GM18498 (cell line): ENCODE measurements around the gene PPT2.

Experiments used
- ATAC-seq: cut with Tn5 transposase; IDR thresholded peaks from one replicate; pipeline ENCODE4 v1.9.1; 2021; ENCODE audit warnings: mild to moderate bottlenecking, moderate library complexity; ENCODE audit not compliant: unreplicated experiment

PPT2 gene

GRCh38 chr6:32151181-32151862, 2.6 kb upstream of the PPT2 start:
- no peak for ATAC-seq

GRCh38 chr6:32151863-32152768, 1.8 kb upstream of the PPT2 start, which contains the start of gene PRRT1:
Gene PRRT1, minus strand, starts transcription at chr6:32151939. Its CDS starts 112 bp downstream, at chr6:32151827.
- ATAC-seq: no peak

DNA sequence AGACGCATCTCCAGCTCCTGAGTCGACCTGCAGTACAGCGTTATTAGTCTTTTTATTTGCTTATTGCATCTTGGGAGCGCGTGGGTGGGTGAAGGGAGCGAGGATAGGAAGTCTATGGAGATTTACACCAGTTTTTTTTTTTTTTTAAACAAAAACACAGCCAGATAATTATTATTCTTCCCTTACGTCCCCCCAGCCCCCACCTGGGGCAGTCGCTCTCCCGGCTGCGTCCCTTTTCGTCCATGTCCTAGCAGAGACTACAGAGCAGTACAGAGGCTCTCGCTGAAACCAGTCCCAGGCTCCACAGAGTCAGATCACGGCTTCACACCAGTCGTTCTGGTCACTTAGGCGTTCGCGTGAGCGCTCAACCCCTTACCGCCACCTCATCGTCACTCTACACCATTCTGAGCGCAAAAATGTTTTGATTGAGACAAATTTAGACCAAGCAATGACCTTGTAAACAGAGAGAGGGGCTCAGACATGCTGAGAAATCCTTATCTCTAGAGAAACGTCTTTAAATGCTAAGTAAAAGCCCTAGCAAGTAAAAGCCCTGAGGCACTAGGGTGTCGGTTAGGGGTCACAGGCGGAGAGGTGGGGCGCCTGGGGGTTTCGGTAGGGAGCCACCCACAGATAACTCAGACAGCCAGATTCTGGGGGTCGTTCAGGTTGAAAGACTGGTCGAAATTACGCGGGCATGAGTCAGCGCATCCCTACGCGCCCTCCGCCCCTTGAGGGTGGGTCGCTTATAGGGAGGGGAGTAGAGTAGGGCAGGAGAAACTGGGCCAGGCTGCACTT, 975 bp upstream of the PPT2 start:
- ATAC-seq: no peak

- peak; percentile 68 for ATAC-seq
These were observed 697 bp downstream of the PPT2 start for GRCh38 chr6:32154514-32155161.

GRCh38 chr6:32156891-32157290, 3.0 kb downstream of the PPT2 start:
- no peak for ATAC-seq

DNA sequence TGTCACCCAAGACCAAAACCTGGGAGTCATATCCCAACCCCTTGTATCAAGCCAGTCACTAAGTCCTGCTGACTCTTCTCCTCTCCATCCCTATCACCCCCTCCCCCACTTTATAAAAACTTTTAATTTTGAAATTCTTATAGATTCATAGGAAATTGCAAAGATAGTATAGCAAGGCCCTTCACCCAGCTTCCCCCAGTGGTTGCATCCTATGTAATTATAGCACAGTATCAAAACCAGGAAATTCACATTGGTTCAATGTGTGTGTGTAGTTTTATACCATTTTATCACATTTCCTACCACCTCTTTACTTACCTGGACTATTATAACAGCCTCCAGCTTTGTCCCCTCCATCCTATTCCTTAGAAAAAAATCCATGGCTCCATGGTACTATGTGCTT, 4.1 kb downstream of the PPT2 start:
- ATAC-seq: no peak

GRCh38 chr6:32163559-32164258, 9.8 kb downstream of the PPT2 start:
- no peak for ATAC-seq

- ATAC-seq: no peak
These were observed 10.4 kb downstream of the PPT2 start, which contains the start of gene EGFL8 for GRCh38 chr6:32164295-32164694. Gene EGFL8, plus strand, starts transcription at chr6:32164595. Its CDS starts 1,571 bp downstream, at chr6:32166166.

GRCh38 chr6:32166411-32167061, 12.6 kb downstream of the PPT2 start:
- ATAC-seq: no peak

DNA sequence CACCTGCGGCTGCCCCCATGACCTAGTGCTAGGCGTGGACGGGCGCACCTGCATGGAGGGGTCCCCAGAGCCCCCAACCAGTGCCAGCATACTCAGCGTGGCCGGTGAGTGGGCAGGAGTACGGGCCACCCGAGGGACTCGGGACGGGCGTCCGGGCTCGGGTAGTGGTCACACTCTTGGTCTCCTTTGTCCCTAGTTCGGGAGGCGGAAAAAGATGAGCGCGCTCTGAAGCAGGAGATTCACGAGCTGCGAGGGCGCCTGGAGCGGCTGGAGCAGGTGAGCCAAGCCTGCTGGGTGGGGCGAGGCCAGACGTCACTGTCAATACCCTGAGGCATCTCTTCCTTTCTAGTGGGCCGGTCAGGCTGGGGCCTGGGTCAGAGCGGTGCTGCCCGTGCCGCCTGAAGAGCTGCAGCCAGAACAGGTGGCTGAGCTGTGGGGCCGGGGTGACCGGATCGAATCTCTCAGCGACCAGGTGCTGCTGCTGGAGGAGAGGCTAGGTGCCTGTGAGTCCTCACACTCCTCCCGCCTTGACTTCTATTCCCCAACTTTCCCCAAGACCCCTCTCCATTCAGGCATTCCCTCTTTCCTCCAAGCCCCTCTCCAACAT, 13.3 kb downstream of the PPT2 start:
- ATAC-seq: no peak

- no peak for ATAC-seq
These were observed 13.9 kb downstream of the PPT2 start for GRCh38 chr6:32167761-32168262.

- ATAC-seq: no peak
These were observed 14.4 kb downstream of the PPT2 start for GRCh38 chr6:32168350-32168749.

GRCh38 chr6:32168807-32169591, 15.1 kb downstream of the PPT2 start:
- ATAC-seq: no peak

DNA sequence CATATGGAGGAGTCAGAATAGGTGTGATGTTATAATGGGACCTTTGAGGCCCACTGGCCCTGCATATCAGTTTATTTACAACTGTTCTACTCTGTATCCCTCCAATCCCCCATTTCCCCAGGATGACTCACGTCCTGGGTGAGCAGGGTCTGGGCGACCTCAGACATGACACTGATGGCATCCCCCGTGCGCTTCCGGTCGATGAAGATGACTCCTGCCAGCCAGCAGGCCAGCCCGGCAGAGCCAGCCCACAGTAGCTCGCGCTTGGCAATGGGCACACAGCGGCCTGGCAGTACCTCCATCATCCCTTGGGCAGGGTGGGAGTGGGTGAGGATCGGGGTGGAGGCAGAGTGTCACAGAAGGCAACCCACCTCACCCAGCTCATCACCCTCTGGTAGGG, 16.4 kb downstream of the PPT2 start:
- ATAC-seq: no peak

DNA sequence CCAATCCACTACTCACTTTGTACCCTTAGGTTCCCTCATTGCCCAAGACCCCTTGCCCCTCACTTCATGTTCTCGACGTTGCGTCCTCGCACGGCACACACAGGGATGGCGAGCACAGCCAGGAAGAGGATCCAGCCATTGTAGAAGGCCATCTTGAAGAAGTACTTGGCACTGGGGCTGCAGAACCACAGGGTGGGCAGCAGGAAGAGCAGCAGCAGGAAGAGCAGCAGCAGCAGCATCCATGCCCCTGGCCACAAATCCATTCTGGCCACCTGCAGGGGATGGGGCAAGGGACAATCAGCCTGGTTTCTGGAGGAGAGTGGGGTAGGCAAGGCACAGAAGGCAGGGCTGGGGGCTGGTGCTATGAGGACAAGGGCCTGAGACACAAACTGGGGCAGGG, 17.3 kb downstream of the PPT2 start:
- ATAC-seq: no peak

- no peak for ATAC-seq
These were observed 19.2 kb downstream of the PPT2 start for GRCh38 chr6:32173051-32173727.

- ATAC-seq: no peak
These were observed 20.5 kb downstream of the PPT2 start for GRCh38 chr6:32174416-32174815.

DNA sequence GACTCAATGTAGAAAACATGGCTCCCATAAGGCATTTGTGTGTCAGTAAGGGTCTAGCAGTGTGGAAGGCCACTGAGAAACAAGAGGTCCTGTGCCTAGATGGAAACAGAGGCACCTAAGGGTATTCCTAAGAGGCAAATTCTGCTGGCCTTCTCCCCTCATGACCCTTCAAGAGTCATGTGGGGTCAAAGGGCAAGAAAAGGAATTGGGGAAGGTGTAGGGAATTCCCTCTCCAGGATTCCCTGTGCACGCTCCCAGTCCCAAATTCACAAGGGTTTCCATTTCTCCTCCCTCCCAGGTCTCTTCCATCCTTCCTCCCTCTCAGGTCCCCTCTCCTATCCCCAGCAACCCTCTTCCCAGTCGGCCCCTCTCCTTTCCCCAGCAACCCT, 21.4 kb downstream of the PPT2 start:
- no peak for ATAC-seq
